Measurements from ENCODE around the gene CCP110.
A peak's percentile ranks its signal among the peaks of the same experiment; 100 is the strongest.

CCP110 gene, protein sequence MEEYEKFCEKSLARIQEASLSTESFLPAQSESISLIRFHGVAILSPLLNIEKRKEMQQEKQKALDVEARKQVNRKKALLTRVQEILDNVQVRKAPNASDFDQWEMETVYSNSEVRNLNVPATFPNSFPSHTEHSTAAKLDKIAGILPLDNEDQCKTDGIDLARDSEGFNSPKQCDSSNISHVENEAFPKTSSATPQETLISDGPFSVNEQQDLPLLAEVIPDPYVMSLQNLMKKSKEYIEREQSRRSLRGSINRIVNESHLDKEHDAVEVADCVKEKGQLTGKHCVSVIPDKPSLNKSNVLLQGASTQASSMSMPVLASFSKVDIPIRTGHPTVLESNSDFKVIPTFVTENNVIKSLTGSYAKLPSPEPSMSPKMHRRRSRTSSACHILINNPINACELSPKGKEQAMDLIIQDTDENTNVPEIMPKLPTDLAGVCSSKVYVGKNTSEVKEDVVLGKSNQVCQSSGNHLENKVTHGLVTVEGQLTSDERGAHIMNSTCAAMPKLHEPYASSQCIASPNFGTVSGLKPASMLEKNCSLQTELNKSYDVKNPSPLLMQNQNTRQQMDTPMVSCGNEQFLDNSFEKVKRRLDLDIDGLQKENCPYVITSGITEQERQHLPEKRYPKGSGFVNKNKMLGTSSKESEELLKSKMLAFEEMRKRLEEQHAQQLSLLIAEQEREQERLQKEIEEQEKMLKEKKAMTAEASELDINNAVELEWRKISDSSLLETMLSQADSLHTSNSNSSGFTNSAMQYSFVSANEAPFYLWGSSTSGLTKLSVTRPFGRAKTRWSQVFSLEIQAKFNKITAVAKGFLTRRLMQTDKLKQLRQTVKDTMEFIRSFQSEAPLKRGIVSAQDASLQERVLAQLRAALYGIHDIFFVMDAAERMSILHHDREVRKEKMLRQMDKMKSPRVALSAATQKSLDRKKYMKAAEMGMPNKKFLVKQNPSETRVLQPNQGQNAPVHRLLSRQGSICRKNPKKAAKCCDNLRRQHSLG

DNA sequence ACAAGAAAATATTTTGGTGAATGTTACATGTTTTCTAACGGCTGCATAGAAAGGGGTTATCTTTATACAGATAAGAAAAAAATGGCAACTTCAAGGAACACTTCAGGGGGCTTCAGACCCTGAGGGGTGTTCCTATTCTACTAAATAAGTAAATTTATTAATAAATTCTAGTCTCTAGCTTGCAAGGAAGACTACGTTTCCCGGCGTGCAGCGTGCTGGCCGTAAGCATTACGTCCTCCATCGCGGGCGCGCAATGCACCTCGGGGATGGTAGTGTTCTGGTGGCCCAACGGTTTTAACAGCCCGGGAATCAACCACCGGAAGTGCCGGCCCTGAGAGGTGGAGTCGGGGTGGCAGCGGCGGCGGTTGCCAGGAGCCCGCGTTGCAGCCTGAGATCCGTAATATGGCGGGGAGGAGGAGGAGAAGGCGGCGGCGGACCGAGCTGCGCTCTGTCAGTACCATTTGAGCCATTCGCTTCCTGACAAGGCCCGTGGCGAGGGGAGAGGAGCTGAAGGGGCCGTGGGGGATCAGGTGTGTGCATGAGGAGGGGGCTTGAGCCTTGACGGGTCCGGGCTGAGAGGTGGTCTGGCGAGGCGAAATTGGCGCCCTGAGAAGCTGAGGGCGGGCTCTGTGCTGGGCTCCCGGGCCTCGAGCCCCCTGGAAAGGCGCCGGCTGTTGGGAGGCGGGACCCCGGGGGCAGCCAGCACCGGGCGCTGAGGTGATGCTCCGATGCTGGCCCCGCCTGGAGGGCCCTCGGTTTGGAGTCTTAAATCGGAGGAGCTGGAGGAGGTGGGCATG, at the start of gene CCP110:
TSS of gene CCP110 (plus strand) at position 384 of the 797 bp plus-strand sequence. CDS start 3,940 bp downstream, outside the sequence.
- Mint-ChIP-seq H3K27me3 (no peaks in the 10 kb centered on the region), H3K9me3 (ENCODE audit: low read depth) (no peaks in the 10 kb centered on the region), H3K36me3 (peaks cover 4% of the 10 kb centered on the region), H3K27ac (peak within 1 kb of the TSS; percentile 88), H3K4me3 (peak within 1 kb of the TSS; percentile 96), H3K4me1 (ENCODE audit: low read depth) (peaks cover 44% of the 10 kb centered on the region)

DNA sequence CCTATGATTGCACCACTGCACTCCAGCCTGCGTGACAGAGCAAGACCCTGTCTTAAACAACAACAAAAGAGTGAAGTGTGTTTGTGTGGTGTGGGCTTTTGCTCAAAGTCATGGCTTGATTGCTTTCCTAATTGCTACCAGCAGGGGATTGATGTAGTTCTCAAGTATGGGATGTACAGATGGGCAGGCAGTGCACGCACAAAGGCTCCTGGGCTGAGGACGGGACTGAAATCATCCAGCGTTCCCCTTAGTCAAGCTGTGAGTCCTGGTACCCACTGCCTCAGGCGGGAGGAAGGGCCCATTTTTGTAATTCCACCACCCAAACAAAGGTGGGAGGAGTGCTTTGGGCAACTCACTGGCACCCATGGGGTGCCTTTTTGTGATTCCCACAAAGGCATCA, 49.1 kb upstream of the CCP110 start:
- no peak overlapping the region for H3K4me3 Mint-ChIP-seq
- H3K36me3 Mint-ChIP-seq: no peaks in the 10 kb centered on the region
- H3K27ac Mint-ChIP-seq: no peak overlapping the region
- H3K27me3 Mint-ChIP-seq: peaks cover 3% of the 10 kb centered on the region
- H3K4me1 Mint-ChIP-seq (ENCODE audit: low read depth): no peaks in the 10 kb centered on the region
- H3K9me3 Mint-ChIP-seq (ENCODE audit: low read depth): no peaks in the 10 kb centered on the region

DNA sequence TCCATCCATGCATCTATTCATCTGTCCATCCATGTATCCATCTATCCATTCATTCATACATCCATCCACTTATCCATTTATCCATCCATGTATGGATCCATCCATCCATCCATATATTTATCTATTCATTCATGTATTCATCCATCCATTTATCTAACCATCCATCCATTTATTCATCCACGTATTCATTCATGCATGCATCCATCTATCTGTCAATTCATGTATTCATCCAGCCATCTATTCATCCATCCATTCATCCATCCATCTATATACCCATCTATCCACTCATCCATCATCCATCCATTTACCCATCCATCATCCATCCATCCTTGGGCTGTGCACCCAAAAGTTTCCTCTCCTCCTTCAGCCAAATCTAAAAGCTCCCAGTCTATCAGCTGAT, 45.2 kb upstream of the CCP110 start:
- peaks cover 3% of the 10 kb centered on the region for H3K27me3 Mint-ChIP-seq
- no peaks in the 10 kb centered on the region for H3K36me3 Mint-ChIP-seq
- no peaks in the 10 kb centered on the region for H3K9me3 Mint-ChIP-seq (ENCODE audit: low read depth)
- H3K4me3 Mint-ChIP-seq: no peak overlapping the region
- no peaks in the 10 kb centered on the region for H3K4me1 Mint-ChIP-seq (ENCODE audit: low read depth)
- H3K27ac Mint-ChIP-seq: no peak overlapping the region

DNA sequence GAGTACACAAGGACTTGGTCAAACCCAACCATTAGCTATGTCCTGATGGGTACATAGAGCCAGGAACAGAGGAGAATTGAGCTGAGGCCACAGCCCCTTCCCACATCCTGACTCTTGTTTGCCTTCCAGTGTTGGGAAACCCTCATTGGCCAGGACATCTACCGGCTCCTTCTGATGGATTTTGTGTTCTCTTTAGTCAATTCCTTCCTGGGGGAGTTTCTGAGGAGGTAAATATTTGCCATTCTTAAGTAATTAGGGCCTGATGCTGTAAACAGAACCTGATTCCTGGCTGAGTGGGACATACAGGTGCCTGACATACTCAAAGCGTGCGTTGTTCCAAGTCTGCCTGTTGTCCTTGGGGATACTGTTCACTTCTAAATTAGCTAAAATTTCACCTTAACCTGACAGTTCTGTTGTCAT, 44.4 kb upstream of the CCP110 start:
- Mint-ChIP-seq H3K9me3 (ENCODE audit: low read depth) (no peaks in the 10 kb centered on the region), H3K27me3 (peaks cover 3% of the 10 kb centered on the region), H3K4me3 (no peak overlapping the region), H3K27ac (no peak overlapping the region), H3K4me1 (ENCODE audit: low read depth) (no peaks in the 10 kb centered on the region), H3K36me3 (no peaks in the 10 kb centered on the region)

DNA sequence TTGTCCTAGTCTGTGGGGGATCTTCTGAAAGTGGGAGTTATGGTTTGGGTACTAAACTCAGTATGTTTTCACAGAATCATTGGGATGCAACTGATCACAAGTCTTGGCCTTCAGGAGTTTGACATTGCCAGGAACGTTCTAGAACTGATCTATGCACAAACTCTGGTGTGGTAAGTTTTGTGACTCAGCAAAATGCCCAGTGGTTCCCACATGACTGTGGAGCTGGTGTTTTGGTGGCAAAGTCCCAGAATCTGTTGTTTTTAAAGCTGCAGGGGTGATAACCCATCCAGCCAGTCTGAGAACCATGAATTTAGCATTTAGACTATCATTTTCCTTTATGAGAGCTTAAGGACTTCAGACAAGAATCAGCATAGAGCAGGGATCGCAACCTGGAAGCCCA, 42.4 kb upstream of the CCP110 start:
- Mint-ChIP-seq H3K4me3 (no peak overlapping the region), H3K4me1 (ENCODE audit: low read depth) (no peaks in the 10 kb centered on the region), H3K9me3 (ENCODE audit: low read depth) (no peaks in the 10 kb centered on the region), H3K27ac (no peak overlapping the region), H3K27me3 (peaks cover 3% of the 10 kb centered on the region), H3K36me3 (no peaks in the 10 kb centered on the region)

DNA sequence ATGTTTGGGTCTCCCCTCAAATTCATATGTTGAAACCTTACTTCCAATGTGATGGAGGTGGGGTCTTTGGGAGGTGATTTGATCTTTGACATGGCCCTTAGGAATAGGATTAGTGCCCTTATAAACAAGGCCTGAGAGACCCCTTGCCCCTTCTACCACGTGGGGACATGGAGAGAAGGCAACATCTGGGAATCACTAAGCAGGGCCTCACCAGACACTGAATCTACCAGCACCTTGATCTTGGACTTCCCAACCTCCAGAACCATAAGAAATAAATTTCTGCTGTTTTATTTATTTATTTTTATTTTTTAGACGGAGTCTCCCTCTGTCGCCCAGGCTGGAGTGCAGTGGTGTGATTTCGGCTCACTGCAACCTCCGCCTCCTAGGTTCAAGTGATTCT, 42.0 kb upstream of the CCP110 start:
- H3K27me3 Mint-ChIP-seq: peaks cover 3% of the 10 kb centered on the region
- H3K36me3 Mint-ChIP-seq: no peaks in the 10 kb centered on the region
- no peaks in the 10 kb centered on the region for H3K9me3 Mint-ChIP-seq (ENCODE audit: low read depth)
- no peaks in the 10 kb centered on the region for H3K4me1 Mint-ChIP-seq (ENCODE audit: low read depth)
- H3K27ac Mint-ChIP-seq: no peak overlapping the region
- no peak overlapping the region for H3K4me3 Mint-ChIP-seq

DNA sequence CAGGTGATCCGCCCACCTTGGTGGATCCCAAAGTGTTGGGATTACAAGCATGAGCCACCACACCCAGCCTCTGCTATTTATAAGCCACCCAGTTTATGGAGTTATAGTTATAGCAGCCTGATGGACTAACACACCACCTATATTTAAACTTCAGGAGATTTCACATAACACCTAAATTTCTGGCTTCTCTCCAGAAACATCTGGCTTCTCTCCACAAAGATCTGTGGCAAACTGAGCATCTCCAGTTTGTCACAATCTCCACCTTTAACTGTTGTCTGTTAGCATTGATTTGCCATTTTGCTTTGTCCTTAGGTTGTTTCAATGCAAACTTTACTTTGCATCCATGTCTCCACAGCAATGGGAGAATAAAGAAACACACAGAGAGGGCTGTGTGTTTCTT, 41.5 kb upstream of the CCP110 start:
- no peak overlapping the region for H3K27ac Mint-ChIP-seq
- H3K4me1 Mint-ChIP-seq (ENCODE audit: low read depth): no peaks in the 10 kb centered on the region

DNA sequence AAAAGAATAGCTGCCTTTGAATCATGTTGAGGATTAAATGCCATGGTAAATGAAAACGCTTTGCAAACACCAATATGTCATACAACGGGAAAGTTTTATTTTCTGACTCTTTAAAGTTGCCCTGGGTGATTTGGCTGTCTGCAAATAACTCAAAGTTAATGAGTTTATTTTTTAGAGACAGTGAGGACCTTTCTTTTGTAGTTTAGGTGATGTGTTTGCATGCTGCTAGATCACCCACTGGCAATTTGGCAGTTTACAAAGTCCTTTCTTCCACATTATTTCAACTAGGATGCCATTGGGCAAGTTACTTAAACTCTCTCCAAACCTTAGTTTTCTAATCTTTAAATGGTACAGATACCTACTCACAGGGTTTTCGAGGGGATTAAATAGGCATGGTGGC, 39.6 kb upstream of the CCP110 start:
- H3K4me3 Mint-ChIP-seq: no peak overlapping the region
- no peak overlapping the region for H3K27ac Mint-ChIP-seq
- no peaks in the 10 kb centered on the region for H3K36me3 Mint-ChIP-seq
- H3K4me1 Mint-ChIP-seq (ENCODE audit: low read depth): no peaks in the 10 kb centered on the region
- H3K9me3 Mint-ChIP-seq (ENCODE audit: low read depth): no peaks in the 10 kb centered on the region
- no peaks in the 10 kb centered on the region for H3K27me3 Mint-ChIP-seq

More for the DNA sequence above, 41.5 kb upstream of the CCP110 start:
- H3K9me3 Mint-ChIP-seq (ENCODE audit: low read depth): no peaks in the 10 kb centered on the region
- no peak overlapping the region for H3K4me3 Mint-ChIP-seq
- H3K36me3 Mint-ChIP-seq: no peaks in the 10 kb centered on the region
- H3K27me3 Mint-ChIP-seq: peaks cover 3% of the 10 kb centered on the region

DNA sequence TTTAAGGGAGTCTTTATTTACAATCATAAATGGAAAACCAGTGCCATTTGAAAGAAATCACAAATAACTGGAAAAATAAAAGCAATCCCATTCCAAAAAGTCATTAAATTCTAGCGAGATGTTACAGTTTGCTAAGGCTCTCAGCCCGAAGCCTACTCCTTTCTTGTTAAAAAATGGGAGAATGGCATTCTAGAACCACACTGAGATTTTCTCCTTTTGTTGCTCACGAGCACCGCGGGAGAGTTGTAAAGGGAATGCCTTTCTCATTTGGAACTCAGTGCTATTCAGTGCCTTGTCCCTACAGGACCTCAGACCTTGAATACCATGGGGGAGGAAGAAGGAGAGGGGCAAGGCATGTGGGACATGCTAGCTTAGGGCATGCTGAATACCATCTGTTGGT, 38.1 kb upstream of the CCP110 start:
- Mint-ChIP-seq H3K27ac (no peak overlapping the region), H3K9me3 (ENCODE audit: low read depth) (no peaks in the 10 kb centered on the region), H3K36me3 (no peaks in the 10 kb centered on the region), H3K4me1 (ENCODE audit: low read depth) (no peaks in the 10 kb centered on the region), H3K27me3 (no peaks in the 10 kb centered on the region), H3K4me3 (no peak overlapping the region)

DNA sequence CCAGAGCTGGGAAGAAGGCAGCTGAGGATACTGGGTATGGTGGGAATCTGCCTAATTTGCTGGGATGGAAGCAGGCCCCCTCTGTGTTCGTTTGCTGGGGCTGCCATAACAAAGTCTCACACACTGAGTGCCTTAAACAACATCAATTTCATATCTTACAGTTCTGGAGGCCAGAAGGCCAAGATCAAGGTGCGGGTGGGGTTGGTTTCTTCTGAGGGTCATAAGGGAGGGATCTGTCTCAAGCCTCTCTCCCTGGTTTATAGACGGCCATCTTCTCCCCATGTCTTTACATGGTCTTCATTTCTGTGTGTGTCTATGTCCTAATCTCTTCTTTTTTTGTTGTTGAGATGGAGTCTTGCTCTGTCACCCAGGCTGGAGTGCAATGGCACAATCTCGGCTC, 37.7 kb upstream of the CCP110 start:
- no peaks in the 10 kb centered on the region for H3K9me3 Mint-ChIP-seq (ENCODE audit: low read depth)
- no peaks in the 10 kb centered on the region for H3K4me1 Mint-ChIP-seq (ENCODE audit: low read depth)
- no peak overlapping the region for H3K27ac Mint-ChIP-seq
- H3K36me3 Mint-ChIP-seq: no peaks in the 10 kb centered on the region
- no peak overlapping the region for H3K4me3 Mint-ChIP-seq
- no peaks in the 10 kb centered on the region for H3K27me3 Mint-ChIP-seq

DNA sequence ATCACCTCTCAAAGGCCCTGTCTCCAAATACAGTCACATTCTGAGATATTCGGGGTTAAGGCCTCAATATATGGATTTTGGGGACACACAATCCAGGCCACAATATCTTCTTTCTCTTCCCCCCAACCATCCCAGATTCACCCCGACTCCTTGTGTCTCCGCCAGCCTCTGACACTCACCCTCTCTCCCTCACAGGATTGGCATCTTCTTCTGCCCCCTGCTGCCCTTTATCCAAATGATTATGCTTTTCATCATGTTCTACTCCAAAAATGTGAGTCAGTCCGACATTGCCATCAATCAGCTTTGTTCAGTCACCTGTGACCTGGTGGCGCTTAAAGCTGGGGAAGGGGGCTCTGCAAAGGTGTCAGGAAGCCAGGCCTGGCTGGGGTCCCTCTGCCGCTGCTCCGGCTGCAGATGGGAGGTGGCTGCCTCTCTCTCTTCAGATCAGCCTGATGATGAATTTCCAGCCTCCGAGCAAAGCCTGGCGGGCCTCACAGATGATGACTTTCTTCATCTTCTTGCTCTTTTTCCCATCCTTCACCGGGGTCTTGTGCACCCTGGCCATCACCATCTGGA, 36.9 kb upstream of the CCP110 start:
- H3K4me1 Mint-ChIP-seq (ENCODE audit: low read depth): no peaks in the 10 kb centered on the region
- H3K27ac Mint-ChIP-seq: no peak overlapping the region
- no peaks in the 10 kb centered on the region for H3K27me3 Mint-ChIP-seq
- H3K9me3 Mint-ChIP-seq (ENCODE audit: low read depth): no peaks in the 10 kb centered on the region
- H3K36me3 Mint-ChIP-seq: no peaks in the 10 kb centered on the region
- no peak overlapping the region for H3K4me3 Mint-ChIP-seq

DNA sequence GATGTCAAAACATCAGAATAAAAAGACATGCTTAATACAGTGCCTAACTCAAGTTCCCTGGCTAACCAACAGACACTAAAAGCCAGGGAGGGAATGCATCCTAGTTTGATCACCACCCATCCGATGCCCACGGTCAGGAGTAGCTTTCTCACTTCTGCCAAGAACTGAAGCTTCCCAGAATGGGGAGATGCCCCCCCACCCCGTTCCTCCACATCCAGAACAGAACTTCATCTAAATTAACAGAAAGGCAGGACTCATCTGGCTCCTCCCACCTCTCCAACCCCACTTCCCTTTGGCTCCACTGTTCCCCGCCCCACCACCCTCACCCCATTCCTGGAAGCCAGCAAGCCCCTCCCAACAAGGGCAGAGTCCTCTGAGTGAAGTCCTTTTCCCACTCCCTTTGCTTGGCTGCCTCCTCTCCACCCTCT, 35.5 kb upstream of the CCP110 start:
- Mint-ChIP-seq H3K4me1 (ENCODE audit: low read depth) (no peaks in the 10 kb centered on the region), H3K9me3 (ENCODE audit: low read depth) (no peaks in the 10 kb centered on the region), H3K27ac (no peak overlapping the region), H3K4me3 (no peak overlapping the region), H3K27me3 (no peaks in the 10 kb centered on the region), H3K36me3 (no peaks in the 10 kb centered on the region)

DNA sequence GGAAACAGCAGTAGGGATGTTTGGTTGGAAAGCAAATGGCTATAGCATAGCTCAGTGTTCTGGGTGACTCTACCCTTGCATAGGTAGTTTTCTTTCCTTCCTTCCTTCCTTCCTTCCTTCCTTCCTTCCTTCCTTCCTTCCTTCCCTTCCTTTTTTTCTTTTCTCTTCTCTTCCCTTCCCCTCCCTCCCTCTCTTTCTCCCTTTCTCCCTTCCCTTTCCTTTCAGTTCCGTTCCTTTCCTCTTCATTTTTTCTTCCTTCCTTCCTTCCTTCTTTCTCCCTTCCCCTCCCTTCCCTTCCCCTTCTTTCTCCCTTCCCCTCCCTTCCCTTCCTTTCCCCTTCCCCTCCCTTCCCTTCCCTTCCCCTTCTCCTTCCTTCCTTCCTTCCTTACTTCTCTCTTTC, 33.1 kb upstream of the CCP110 start:
- no peak overlapping the region for H3K4me3 Mint-ChIP-seq
- H3K36me3 Mint-ChIP-seq: no peaks in the 10 kb centered on the region
- no peak overlapping the region for H3K27ac Mint-ChIP-seq
- no peaks in the 10 kb centered on the region for H3K27me3 Mint-ChIP-seq
- no peaks in the 10 kb centered on the region for H3K9me3 Mint-ChIP-seq (ENCODE audit: low read depth)
- H3K4me1 Mint-ChIP-seq (ENCODE audit: low read depth): peaks cover 7% of the 10 kb centered on the region

DNA sequence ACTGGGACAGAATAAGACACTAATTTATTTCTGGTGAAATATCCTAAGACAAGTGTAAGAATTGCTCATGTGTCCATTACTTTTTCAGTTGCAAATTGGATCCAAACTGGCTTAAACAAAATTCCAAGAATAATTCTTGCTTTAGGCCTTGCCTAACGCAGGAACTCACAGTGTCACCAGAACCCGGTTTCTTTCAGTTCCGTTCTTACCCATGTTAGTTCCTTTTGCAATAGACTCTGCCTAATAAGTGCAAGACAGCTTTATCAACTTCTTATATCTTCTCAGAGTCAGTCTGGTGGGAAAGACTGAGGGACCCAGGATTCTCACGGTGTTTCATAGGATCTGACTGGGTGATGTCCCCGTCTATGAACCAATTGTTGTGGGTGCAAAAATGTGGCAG, 26.6 kb upstream of the CCP110 start:
- Mint-ChIP-seq H3K4me1 (ENCODE audit: low read depth) (peaks cover 7% of the 10 kb centered on the region), H3K27ac (no peak overlapping the region), H3K27me3 (no peaks in the 10 kb centered on the region)

More for the DNA sequence above, 26.6 kb upstream of the CCP110 start:
- Mint-ChIP-seq H3K36me3 (peaks cover 8% of the 10 kb centered on the region), H3K4me3 (no peak overlapping the region), H3K9me3 (ENCODE audit: low read depth) (no peaks in the 10 kb centered on the region)

All from activated naive CD8-positive, alpha-beta T cell (primary cell).